HEK293T (cell line): ENCODE measurements around the gene IL25.

Source experiments
- FOXA1 ChIP-seq: fragments of 450-650 bp; IDR thresholded peaks from 2 replicates; pipeline ENCODE4 v1.6.1; 2016; ENCODE audit warnings: mild to moderate bottlenecking
- FOXM1 ChIP-seq: fragments of 450-650 bp; IDR thresholded peaks from 2 replicates; pipeline ENCODE4 v1.6.1; 2017; ENCODE audit warnings: mild to moderate bottlenecking, borderline replicate concordance
- LEF1 ChIP-seq: fragments of 450-650 bp; IDR thresholded peaks from 2 replicates; pipeline ENCODE4 v1.6.1; 2017; ENCODE audit warnings: mild to moderate bottlenecking, borderline replicate concordance
- SP1 ChIP-seq: fragments of 450-650 bp; IDR thresholded peaks from 2 replicates; pipeline ENCODE4 v1.6.1; 2017

- no peak for TF ChIP-seq FOXM1
- TF ChIP-seq LEF1 = no peak
- no peak for TF ChIP-seq FOXA1
- TF ChIP-seq SP1 = no peak
Observed at GRCh38 chr14:23362200-23362599, 10.4 kb upstream of the IL25 start.
